ENCODE results near the gene TRPM4.
A peak's percentile ranks its signal among the peaks of the same experiment; 100 is the strongest.
"Not testable (repeated sequence)": the region's sequence is repeated elsewhere in the genome, so short reads cannot be mapped to it uniquely, and the experiment has no call there.

The TRPM4 gene

DNA sequence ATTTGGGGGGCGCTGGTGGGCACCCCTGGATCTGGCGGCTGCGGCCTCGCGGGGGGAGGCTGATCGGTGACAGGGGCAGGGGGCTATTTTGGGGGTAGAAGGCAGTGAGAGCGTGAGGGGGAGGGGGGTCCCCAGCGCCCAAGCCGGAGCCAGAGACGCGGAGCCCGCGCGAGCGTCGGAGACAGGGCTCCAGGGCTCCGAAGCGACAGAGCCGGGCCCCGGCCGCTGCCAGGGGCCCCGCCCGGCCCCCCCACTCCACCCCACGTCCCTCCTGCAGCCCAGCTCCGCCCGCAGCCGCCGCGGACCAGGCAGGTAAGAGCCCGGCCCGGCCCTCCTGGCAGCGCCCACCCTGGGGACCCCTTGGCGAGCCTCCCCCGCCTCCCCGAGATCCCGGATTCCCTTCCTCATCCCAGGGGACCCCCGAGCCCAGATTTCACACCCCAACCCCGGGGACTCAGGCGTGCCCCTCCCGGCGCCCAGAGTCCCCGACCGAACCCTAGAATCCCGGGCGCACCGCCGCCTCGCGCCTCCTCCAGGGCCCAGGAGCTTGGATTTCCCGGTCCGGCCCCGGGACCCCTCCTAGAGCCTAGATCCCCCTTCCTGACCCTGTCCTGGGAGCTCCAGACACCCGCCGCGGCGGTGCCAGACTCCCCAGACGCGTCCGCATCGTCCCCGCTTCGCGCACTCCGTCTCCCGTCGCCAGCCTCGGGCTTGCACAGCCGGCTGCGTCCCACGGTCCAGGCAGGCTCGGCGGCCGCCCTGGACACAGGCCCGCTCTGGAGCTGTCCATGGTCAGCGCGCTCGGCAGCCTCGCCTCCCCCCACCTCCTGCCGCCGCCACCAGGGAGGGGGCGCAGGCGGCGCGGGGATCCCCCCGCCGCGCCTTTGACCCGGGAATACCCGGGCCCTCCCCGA lies 37.9 kb upstream of the TRPM4 start, which contains the start of gene PPFIA3:
Gene PPFIA3 (plus strand): TSS at position 134 of the 914 bp plus-strand sequence. CDS start 8,330 bp downstream, outside the sequence.
- DNase-seq (ENCODE audit: extremely low spot score) = peak; percentile 28
- ChIA-PET CTCF (no interaction called here), POLR2A (interaction anchor here (0.7 kb wide), 1 partner anchor 10 kb away, joined by 3 read pairs; no protein-coding TSS in a partner anchor)
- no peak for TF ChIP-seq ARNT (IDR thresholded peaks at IDR 0.05)
- TF ChIP-seq NFRKB (IDR thresholded peaks at IDR 0.05) = no peak
- TF ChIP-seq PKNOX1 (IDR thresholded peaks at IDR 0.05) = no peak
- TF ChIP-seq ZNF384 (IDR thresholded peaks at IDR 0.05) = no peak
- TF ChIP-seq ELF4 (IDR thresholded peaks at IDR 0.05) = no peak
- TF ChIP-seq TARDBP (IDR thresholded peaks at IDR 0.05) = no peak
- no peak for TF ChIP-seq FOXM1 (IDR thresholded peaks at IDR 0.05; ENCODE audit: borderline replicate concordance)
- no peak for TF ChIP-seq LEF1 (IDR thresholded peaks at IDR 0.05; ENCODE audit: borderline replicate concordance)
- TF ChIP-seq HDGF (IDR thresholded peaks at IDR 0.05; ENCODE audit: borderline replicate concordance) = no peak
- TF ChIP-seq FOXK2 (IDR thresholded peaks at IDR 0.05) = no peak
- TF ChIP-seq SUZ12 (IDR thresholded peaks at IDR 0.05) = no peak
- no peak for TF ChIP-seq CTBP1 (IDR thresholded peaks at IDR 0.05; ENCODE audit: borderline replicate concordance)
- no peak for TF ChIP-seq FOXA1 (IDR thresholded peaks at IDR 0.05)
- TF ChIP-seq L3MBTL2 (conservative IDR thresholded peaks at IDR 0.05) = no peak
- TF ChIP-seq BHLHE40 (IDR thresholded peaks at IDR 0.05; ENCODE audit: borderline replicate concordance) = no peak

DNA sequence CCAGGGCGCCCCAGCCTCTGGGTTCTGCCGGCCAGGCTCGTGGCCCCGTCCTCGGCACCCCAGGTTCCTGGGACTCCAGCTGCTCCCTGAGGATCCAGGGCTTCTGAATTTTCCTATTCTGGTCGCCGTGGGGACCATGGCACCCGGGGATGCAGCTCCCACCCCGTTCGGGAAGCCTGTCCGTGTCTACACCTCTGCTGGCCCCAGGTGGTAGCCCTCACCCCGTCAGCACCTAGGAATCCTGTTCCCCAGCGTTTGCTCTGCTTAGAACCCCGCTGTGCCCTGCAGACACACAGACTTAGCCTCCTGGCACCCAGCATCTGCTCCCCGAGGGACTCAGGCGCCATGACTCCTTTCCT lies 37.3 kb upstream of the TRPM4 start:
- TF ChIP-seq BHLHE40 (IDR thresholded peaks at IDR 0.05; ENCODE audit: borderline replicate concordance) (no peak), PKNOX1 (IDR thresholded peaks at IDR 0.05) (no peak), ARNT (IDR thresholded peaks at IDR 0.05) (no peak), SP1 (IDR thresholded peaks at IDR 0.05) (no peak), ELF4 (IDR thresholded peaks at IDR 0.05) (no peak), LEF1 (IDR thresholded peaks at IDR 0.05; ENCODE audit: borderline replicate concordance) (no peak), FOXK2 (IDR thresholded peaks at IDR 0.05) (no peak), NFRKB (IDR thresholded peaks at IDR 0.05) (no peak), L3MBTL2 (conservative IDR thresholded peaks at IDR 0.05) (no peak), ZNF384 (IDR thresholded peaks at IDR 0.05) (no peak), TARDBP (IDR thresholded peaks at IDR 0.05) (no peak), SUZ12 (IDR thresholded peaks at IDR 0.05) (no peak), CTBP1 (IDR thresholded peaks at IDR 0.05; ENCODE audit: borderline replicate concordance) (no peak), HDGF (IDR thresholded peaks at IDR 0.05; ENCODE audit: borderline replicate concordance) (no peak), FOXA1 (IDR thresholded peaks at IDR 0.05) (no peak), FOXM1 (IDR thresholded peaks at IDR 0.05; ENCODE audit: borderline replicate concordance) (no peak)
- POLR2A ChIA-PET = no interaction called here
- no peak for DNase-seq (ENCODE audit: extremely low spot score)
- CTCF ChIA-PET = no interaction called here

- no peak for TF ChIP-seq BHLHE40 (IDR thresholded peaks at IDR 0.05; ENCODE audit: borderline replicate concordance)
- no peak for TF ChIP-seq ARNT (IDR thresholded peaks at IDR 0.05)
- TF ChIP-seq NFRKB (IDR thresholded peaks at IDR 0.05) = no peak
- no peak for TF ChIP-seq ZNF384 (IDR thresholded peaks at IDR 0.05)
- no peak for TF ChIP-seq FOXA1 (IDR thresholded peaks at IDR 0.05)
- TF ChIP-seq FOXM1 (IDR thresholded peaks at IDR 0.05; ENCODE audit: borderline replicate concordance) = no peak
- no peak for TF ChIP-seq TARDBP (IDR thresholded peaks at IDR 0.05)
- TF ChIP-seq LEF1 (IDR thresholded peaks at IDR 0.05; ENCODE audit: borderline replicate concordance) = no peak
- no peak for TF ChIP-seq CTBP1 (IDR thresholded peaks at IDR 0.05; ENCODE audit: borderline replicate concordance)
- TF ChIP-seq ELF4 (IDR thresholded peaks at IDR 0.05) = no peak
- no peak for TF ChIP-seq SP1 (IDR thresholded peaks at IDR 0.05)
- TF ChIP-seq SUZ12 (IDR thresholded peaks at IDR 0.05) = no peak
- TF ChIP-seq L3MBTL2 (conservative IDR thresholded peaks at IDR 0.05) = no peak
- no peak for TF ChIP-seq FOXK2 (IDR thresholded peaks at IDR 0.05)
- TF ChIP-seq HDGF (IDR thresholded peaks at IDR 0.05; ENCODE audit: borderline replicate concordance) = no peak
- TF ChIP-seq PKNOX1 (IDR thresholded peaks at IDR 0.05) = no peak
- POLR2A ChIA-PET = interaction anchor here (0.7 kb wide), 1 partner anchor 10 kb away, joined by 3 read pairs; no protein-coding TSS in a partner anchor
- CTCF ChIA-PET = no interaction called here
- no peak for DNase-seq (ENCODE audit: extremely low spot score)
Measured at GRCh38 chr19:49120868-49121267, 36.7 kb upstream of the TRPM4 start.

- POLR2A ChIA-PET; CTCF ChIA-PET; DNase-seq (ENCODE audit: extremely low spot score): not testable (repeated sequence)
Measured at GRCh38 chr19:49121841-49122240, 35.8 kb upstream of the TRPM4 start.

GRCh38 chr19:49123285-49123684 lies 34.3 kb upstream of the TRPM4 start:
- POLR2A ChIA-PET, CTCF ChIA-PET: not testable (repeated sequence)

DNA sequence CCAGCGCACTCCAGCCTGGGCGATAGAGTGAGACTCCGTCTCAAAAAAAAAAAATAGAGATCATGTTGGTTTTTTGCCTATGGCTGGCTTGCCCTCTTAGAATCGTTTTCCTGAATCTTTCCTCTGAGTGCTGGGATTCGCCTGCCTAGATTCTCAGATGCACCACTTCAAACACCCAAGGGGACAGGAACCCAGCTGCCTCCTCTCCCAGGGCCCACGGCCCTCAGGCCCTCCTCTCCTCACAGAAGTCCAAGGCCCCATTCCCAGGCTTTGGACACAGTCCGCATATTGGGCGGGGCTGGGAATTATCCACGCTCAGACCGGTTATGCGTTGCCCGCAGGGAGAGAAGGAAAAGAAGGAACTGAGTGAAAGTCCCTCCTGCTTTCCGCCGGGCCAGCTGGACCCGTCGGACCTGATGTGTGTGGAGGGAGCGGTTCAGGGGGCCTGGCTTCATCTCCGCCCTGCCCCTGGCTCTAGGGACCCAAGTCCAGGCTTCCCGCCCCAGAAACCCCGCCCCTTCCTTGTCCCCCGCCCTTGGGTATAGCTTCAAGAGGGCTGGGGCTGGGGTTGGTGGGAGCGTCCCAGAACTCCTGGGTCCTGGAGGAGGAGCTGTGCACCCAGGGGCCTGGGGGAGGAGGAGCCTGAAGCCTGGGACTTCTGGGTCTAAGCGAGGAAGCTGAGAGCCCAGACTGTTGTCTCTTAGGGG lies 32.4 kb upstream of the TRPM4 start:
- DNase-seq (ENCODE audit: extremely low spot score) = no peak
- POLR2A ChIA-PET = no interaction called here

More at GRCh38 chr19:49123285-49123684, 34.3 kb upstream of the TRPM4 start:
- not testable (repeated sequence) for DNase-seq (ENCODE audit: extremely low spot score)

More for the DNA sequence above, 32.4 kb upstream of the TRPM4 start:
- TF ChIP-seq FOXK2 (IDR thresholded peaks at IDR 0.05) (no peak), SP1 (IDR thresholded peaks at IDR 0.05) (no peak), HDGF (IDR thresholded peaks at IDR 0.05; ENCODE audit: borderline replicate concordance) (no peak), L3MBTL2 (conservative IDR thresholded peaks at IDR 0.05) (no peak), ELF4 (IDR thresholded peaks at IDR 0.05) (no peak), ARNT (IDR thresholded peaks at IDR 0.05) (no peak), NFRKB (IDR thresholded peaks at IDR 0.05) (no peak), LEF1 (IDR thresholded peaks at IDR 0.05; ENCODE audit: borderline replicate concordance) (no peak), FOXA1 (IDR thresholded peaks at IDR 0.05) (no peak), BHLHE40 (IDR thresholded peaks at IDR 0.05; ENCODE audit: borderline replicate concordance) (no peak), PKNOX1 (IDR thresholded peaks at IDR 0.05) (no peak), SUZ12 (IDR thresholded peaks at IDR 0.05) (no peak), FOXM1 (IDR thresholded peaks at IDR 0.05; ENCODE audit: borderline replicate concordance) (no peak), ZNF384 (IDR thresholded peaks at IDR 0.05) (no peak), CTBP1 (IDR thresholded peaks at IDR 0.05; ENCODE audit: borderline replicate concordance) (no peak), TARDBP (IDR thresholded peaks at IDR 0.05) (no peak)
- CTCF ChIA-PET = interaction anchor here (0.6 to 1.0 kb wide), 3 partner anchors 12 to 118 kb away, joined by 3 read pairs; no protein-coding TSS in a partner anchor

Measured in HEK293T (cell line).